Mesothelial cell of epicardium (in vitro differentiated cells): Measurements from ENCODE around the gene TBX2. TPM values are rescaled to one million over a fixed set of nuclear protein-coding genes. Genes with fewer than 3 reads are reported as not detected.

ENCODE experiments used
- DNase-seq, 2 experiments: peaks; one replicate each; pipeline ENCODE4 v3.0.0; 2021; ENCODE audit warnings: low spot score in 2 of 2; ENCODE audit not compliant: unreplicated experiment in 2 of 2
- H3K27ac Mint-ChIP-seq: 2 replicates; pipeline ENCODE4 v1.8.0; 2021; ENCODE audit warnings: mixed read lengths
- H3K27me3 Mint-ChIP-seq: 2 replicates; pipeline ENCODE4 v1.8.0; 2021; ENCODE audit warnings: low read depth, mixed read lengths
- H3K36me3 Mint-ChIP-seq: 2 replicates; pipeline ENCODE4 v1.8.0; 2021; ENCODE audit warnings: mixed read lengths
- H3K4me1 Mint-ChIP-seq: 2 replicates; pipeline ENCODE4 v1.8.0; 2021; ENCODE audit warnings: mixed read lengths
- H3K4me3 Mint-ChIP-seq: 2 replicates; pipeline ENCODE4 v1.8.0; 2021; ENCODE audit warnings: mild to moderate bottlenecking, moderate library complexity, mixed read lengths
- H3K9me3 Mint-ChIP-seq: 2 replicates; pipeline ENCODE4 v1.8.0; 2021; ENCODE audit warnings: mixed read lengths
- total RNA-seq: library from RNA; stranded (reverse); gene quantifications from 3 replicates; pipeline ENCODE4 v1.2.1, GENCODE V29; 2021
- TF ChIP-seq, protein P1 (sequence below): fragments of 200-600 bp; sonication (generic); IDR thresholded peaks from one replicate; pipeline ENCODE4 v1.5.0; 2021; ENCODE audit warnings: antibody characterized with exemption; ENCODE audit not compliant: unreplicated experiment

Gene TBX2
- total RNA-seq, 1 donor from 2014 or later = 176 TPM

DNA sequence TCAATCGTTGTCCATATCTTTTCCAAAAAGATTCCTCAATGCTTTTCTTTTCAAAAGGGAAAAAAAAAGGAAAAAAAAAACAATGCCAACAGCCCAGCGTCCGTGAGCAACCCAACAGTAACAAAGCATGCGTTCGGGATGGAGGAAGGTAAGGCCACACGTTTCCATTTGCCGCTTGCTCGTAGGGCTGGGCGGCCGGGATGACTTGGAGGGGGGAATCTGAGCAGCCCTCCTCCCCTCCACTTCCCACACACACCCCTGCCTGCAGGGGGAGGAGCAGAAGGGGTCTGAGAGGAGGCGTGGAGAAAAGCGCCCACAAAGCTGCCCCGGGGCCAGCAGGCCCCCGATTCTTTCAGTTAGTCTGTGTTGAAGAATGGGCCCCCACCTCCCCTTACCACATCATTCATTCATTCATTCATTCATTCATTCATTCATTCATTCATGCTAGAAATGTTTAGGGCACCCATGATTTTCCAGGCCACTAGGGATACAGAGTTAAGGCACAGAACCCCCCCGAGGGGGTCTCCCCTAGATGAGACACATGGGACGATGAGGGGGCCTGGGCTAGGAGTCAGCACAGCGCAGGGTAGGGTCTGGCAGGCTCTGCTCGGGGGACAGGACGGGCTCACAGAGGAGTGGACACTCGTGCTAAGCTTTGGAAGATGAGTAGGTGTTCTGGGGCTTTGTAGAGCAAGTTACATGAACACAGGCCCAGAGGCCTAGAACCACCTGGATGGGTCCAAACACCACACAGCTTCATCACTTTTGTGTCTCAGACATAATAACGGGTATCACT lies 10.9 kb upstream of the TBX2 start:
- Mint-ChIP-seq H3K4me1 (peaks cover 72% of the 10 kb centered on the region), H3K9me3 (no peaks in the 10 kb centered on the region), H3K4me3 (no peak overlapping the region), H3K27me3 (no peaks in the 10 kb centered on the region), H3K36me3 (peaks cover 13% of the 10 kb centered on the region), H3K27ac (peak overlapping the region; percentile 79)
- no peak for DNase-seq
- TF ChIP-seq, protein P1, sequence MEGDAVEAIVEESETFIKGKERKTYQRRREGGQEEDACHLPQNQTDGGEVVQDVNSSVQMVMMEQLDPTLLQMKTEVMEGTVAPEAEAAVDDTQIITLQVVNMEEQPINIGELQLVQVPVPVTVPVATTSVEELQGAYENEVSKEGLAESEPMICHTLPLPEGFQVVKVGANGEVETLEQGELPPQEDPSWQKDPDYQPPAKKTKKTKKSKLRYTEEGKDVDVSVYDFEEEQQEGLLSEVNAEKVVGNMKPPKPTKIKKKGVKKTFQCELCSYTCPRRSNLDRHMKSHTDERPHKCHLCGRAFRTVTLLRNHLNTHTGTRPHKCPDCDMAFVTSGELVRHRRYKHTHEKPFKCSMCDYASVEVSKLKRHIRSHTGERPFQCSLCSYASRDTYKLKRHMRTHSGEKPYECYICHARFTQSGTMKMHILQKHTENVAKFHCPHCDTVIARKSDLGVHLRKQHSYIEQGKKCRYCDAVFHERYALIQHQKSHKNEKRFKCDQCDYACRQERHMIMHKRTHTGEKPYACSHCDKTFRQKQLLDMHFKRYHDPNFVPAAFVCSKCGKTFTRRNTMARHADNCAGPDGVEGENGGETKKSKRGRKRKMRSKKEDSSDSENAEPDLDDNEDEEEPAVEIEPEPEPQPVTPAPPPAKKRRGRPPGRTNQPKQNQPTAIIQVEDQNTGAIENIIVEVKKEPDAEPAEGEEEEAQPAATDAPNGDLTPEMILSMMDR = no peak

DNA sequence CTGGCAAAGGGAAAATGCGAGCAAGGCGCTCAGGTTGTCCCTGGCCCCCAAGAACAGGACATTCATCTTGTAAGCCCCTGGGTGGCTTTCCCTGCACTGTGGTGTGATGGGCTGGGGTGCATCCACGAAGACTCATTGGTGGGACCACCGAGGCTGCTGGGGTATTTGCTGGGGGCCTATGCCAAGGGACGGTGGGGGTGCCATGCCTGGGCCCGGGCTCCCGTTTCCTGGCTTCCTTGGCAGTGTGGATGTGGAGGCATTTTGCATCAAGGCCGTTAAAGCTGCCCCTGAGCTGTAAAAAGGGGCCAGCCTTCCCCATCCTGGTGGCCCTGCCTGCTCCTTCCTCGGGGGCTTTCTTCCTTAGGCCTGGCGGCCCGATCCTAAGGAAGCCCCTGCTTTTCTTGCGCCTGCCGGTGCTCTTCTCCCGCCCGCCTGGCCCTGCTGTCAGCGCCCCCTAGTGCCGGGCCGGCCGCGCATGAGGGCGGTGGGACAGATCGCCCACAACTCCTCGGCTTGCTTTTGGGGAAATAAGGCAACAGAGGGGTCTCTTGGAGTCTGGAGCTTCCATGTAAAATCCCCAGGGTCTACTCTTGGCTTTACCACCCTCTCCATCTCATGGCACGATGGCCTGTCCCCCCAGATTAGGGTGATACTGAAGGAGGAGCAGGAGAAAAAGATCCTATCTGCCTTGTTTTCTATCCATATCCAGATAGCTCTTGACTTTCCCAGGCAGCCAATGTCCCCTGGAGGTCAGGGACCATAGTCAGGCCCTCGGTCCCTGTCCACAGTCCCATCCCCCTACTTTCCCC lies 9.8 kb upstream of the TBX2 start:
- H3K4me1 Mint-ChIP-seq = peaks cover 72% of the 10 kb centered on the region
- TF ChIP-seq, protein P1 = peak; percentile 82
- H3K27ac Mint-ChIP-seq = peak overlapping the region; percentile 50
- H3K9me3 Mint-ChIP-seq = no peaks in the 10 kb centered on the region
- DNase-seq = peak in 1 of 2 experiments; percentile 79
- H3K36me3 Mint-ChIP-seq = peaks cover 13% of the 10 kb centered on the region
- no peaks in the 10 kb centered on the region for H3K27me3 Mint-ChIP-seq
- H3K4me3 Mint-ChIP-seq = no peak overlapping the region

DNA sequence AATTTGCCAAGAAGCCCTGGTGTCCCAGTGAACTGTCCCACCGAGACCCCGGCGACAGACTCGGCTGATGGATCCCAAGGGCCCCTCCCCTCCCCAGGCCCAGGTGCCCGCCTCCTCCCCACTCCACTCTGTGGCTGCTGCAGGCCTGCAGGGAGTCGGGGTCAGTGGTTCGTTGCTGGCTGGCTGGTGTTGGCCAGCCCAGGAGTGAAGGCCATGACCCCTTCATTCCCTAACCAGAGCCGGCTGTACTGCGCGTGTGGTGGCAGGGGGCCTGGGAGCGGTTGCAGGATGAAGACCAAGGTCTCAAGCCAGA lies 9.2 kb upstream of the TBX2 start:
- H3K27ac Mint-ChIP-seq = peak overlapping the region; percentile 73
- peaks cover 72% of the 10 kb centered on the region for H3K4me1 Mint-ChIP-seq
- DNase-seq = no peak
- no peaks in the 10 kb centered on the region for H3K27me3 Mint-ChIP-seq
- H3K36me3 Mint-ChIP-seq = peaks cover 13% of the 10 kb centered on the region
- TF ChIP-seq, protein P1 = no peak
- no peak overlapping the region for H3K4me3 Mint-ChIP-seq
- H3K9me3 Mint-ChIP-seq = no peaks in the 10 kb centered on the region

DNA sequence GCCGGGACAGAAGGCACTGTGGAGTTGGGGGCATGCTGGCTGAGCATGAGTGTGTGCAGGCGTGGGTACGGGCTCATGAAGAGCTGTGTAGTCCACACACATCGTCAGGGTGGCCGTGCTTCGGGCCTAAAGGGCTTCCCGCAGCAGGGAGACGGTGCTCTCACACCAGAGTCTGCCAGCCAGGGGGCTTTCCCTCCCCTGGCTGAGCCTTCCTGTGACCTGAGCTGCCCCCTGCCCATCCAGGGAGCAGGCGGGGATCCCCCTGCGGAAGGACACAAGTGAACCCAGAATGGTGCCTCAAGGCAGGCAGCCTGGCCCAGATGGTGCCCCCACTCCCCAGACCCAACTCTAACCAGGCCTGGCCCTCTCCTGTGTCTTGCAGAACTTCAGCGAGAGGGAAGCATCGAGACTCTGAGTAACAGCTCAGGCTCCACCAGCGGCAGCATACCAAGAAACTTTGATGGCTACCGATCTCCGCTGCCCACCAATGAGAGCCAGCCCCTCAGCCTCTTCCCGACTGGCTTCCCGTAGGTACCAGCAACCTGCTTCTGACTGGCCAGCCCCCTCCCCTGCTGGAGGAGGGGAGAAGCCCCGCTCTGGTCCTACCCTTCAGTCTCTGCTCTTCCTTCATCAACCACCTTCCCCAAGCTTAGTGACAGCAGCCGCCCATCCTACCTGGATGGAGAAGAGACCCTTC lies 7.9 kb upstream of the TBX2 start:
- no peak for DNase-seq

DNA sequence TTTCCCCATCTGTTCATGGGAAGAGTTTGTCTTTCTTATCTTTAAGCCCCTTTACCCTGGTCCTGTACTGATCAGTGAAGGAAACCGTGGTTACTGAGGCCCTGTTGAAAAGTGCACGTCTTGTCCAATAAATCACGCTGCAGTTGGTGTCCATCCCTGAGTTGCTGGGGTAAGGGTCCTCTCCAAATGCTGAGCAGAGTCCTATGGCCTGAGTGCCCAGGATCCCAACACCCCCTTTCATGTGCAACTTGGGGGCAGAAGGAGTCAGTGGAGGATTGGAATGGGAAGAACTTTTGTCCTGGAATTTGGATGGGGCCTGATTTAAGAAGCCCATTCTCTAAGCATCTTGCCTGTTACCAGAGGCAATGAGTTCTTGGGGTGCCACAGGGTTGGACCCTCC lies 7.0 kb upstream of the TBX2 start:
- Mint-ChIP-seq H3K36me3 (peaks cover 13% of the 10 kb centered on the region), H3K4me3 (no peak overlapping the region), H3K27me3 (no peaks in the 10 kb centered on the region), H3K4me1 (peaks cover 68% of the 10 kb centered on the region), H3K9me3 (no peaks in the 10 kb centered on the region), H3K27ac (peak overlapping the region; percentile 50)
- TF ChIP-seq, protein P1 = no peak
- no peak for DNase-seq

More for the DNA sequence above, 7.9 kb upstream of the TBX2 start:
- peaks cover 13% of the 10 kb centered on the region for H3K36me3 Mint-ChIP-seq
- peak overlapping the region; percentile 73 for H3K27ac Mint-ChIP-seq
- TF ChIP-seq, protein P1 = no peak
- H3K9me3 Mint-ChIP-seq = no peaks in the 10 kb centered on the region
- H3K4me3 Mint-ChIP-seq = no peak overlapping the region
- peaks cover 68% of the 10 kb centered on the region for H3K4me1 Mint-ChIP-seq
- no peaks in the 10 kb centered on the region for H3K27me3 Mint-ChIP-seq
